ENCODE measurements around the gene CD9.

Gene CD9

DNA sequence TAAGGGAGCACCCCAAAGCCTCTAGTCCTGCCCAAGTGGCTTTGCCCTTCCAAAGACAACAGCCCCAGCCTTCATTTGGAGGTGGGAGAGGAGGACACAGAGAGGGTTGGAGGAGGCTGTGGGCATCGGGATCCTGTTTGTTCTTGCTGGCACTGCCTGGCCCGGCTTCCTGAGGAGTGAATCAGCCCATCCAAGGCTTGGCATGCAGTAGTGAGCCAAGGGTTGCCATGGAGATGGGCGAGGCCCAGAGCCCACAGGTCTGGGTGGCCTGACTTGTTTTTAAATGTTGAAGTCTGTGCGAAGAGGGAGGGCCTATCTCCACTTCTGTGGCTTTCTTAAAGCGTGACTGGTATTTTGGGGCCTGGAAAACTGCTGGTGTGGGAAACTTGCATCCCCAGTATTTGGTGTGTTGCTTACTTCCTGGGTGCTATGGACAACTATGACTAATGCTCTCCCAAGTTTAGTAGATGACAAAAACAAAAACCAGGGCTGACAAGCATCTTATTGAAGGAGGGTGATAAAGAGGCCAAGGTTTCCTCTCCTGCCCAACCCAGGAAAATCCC lies 15.8 kb downstream of the CD9 start:
- Histone ChIP-seq H3K9ac (ENCODE audit: low read depth, low read length) (peak overlapping the region; percentile 74), H3K36me3 (ENCODE audit: insufficient read depth, low read depth, low read length) (peaks cover 28% of the 10 kb centered on the region), H3K4me1 (ENCODE audit: insufficient read depth, low read length) (peaks cover 54% of the 10 kb centered on the region), H3K27ac (ENCODE audit: low read length) (peak overlapping the region; percentile 81), H3K4me3 (ENCODE audit: low read length) (peak overlapping the region; percentile 35; the same call in 1 of the 2 replicates), H3K27me3 (ENCODE audit: insufficient read depth, low read length) (no peaks in the 10 kb centered on the region), H3K9me3 (ENCODE audit: insufficient read depth, low read depth, low read length) (no peaks in the 10 kb centered on the region)

GRCh38 chr12:6216581-6216980 lies 16.4 kb downstream of the CD9 start:
- peaks cover 24% of the 10 kb centered on the region for H3K36me3 ChIP-seq (ENCODE audit: insufficient read depth, low read depth, low read length)
- H3K9me3 ChIP-seq (ENCODE audit: insufficient read depth, low read depth, low read length) = no peaks in the 10 kb centered on the region
- no peaks in the 10 kb centered on the region for H3K27me3 ChIP-seq (ENCODE audit: insufficient read depth, low read length)
- no peak overlapping the region for H3K4me3 ChIP-seq (ENCODE audit: low read length)
- peaks cover 54% of the 10 kb centered on the region for H3K4me1 ChIP-seq (ENCODE audit: insufficient read depth, low read length)
- peak overlapping the region; percentile 74; the same call in 1 of the 2 replicates for H3K9ac ChIP-seq (ENCODE audit: low read depth, low read length)
- peak overlapping the region; percentile 81 for H3K27ac ChIP-seq (ENCODE audit: low read length)

DNA sequence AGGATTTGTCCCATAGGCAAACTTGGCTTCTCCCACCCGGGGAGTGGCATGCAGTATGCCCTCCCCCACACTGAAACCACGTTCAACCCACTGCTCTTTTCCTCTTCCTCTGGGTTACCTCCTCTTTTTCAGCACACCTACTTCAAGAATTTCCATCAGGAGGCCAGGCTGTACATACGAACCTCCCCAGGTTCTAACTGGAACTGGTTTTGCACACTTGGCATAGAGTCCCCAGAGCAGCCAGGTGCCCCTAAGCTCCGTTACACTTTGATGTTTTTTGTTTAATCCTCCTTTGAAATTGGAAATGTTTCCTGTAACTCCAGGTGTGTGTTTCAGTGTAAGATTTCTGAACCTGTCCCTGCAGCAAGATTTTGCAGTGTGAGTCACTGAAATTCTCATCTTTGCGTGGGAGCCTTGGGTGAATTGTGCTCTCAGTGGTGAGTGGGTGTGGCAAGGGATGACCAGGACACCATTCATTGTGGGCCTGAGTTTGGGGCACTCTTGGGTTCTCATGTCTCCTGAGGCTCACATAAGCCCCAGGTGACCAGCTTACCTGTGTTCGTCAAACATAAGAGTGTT lies 18.2 kb downstream of the CD9 start:
- H3K4me3 ChIP-seq (ENCODE audit: low read length) = no peak overlapping the region
- no peak overlapping the region for H3K9ac ChIP-seq (ENCODE audit: low read depth, low read length)
- H3K27me3 ChIP-seq (ENCODE audit: insufficient read depth, low read length) = no peaks in the 10 kb centered on the region
- H3K27ac ChIP-seq (ENCODE audit: low read length) = peak overlapping the region; percentile 30
- H3K9me3 ChIP-seq (ENCODE audit: insufficient read depth, low read depth, low read length) = no peaks in the 10 kb centered on the region
- H3K36me3 ChIP-seq (ENCODE audit: insufficient read depth, low read depth, low read length) = peaks cover 11% of the 10 kb centered on the region; the same call in 1 of the 2 replicates
- H3K4me1 ChIP-seq (ENCODE audit: insufficient read depth, low read length) = peaks cover 40% of the 10 kb centered on the region

DNA sequence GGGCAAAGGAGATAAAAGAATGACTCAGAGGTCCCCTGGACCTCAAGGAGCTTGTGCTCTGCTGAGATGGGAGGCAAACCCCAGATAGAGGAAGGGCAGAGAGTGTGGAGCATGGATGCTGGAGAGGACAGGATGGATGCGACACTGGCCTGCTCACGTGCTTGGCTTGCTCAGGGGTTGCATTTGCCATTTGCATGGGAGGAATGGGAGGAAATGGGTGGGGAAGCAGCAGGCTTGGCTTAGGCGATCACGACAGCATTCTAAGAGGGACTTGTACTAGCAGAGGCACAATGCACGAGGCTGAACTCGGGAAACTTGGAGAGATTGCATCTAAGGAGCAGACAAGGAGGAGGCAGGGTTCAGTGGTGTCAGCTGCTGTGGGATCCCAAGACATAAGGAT lies 19.8 kb downstream of the CD9 start:
- H3K27ac ChIP-seq (ENCODE audit: low read length) = no peak overlapping the region
- H3K9ac ChIP-seq (ENCODE audit: low read depth, low read length) = no peak overlapping the region

DNA sequence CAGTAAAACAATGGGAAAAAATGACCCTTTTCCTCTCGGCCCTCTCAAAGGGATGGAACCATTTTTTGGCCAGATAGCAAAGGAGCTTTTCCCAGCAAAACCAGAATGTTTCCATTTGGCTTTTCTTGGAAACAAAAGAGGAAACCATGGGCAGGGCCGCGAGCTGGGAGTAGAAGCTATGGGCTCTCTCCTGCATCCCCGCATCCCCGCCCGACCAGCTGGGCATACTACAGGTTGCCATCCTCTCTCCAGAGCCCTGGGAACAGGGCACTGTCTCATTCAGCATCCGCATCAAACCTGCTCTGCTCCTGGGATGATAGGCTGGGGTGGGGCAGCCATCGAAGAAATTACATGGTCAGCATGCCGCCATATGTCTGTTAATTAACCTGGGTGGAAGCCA lies 20.9 kb downstream of the CD9 start:
- Histone ChIP-seq H3K4me3 (ENCODE audit: low read length) (no peak overlapping the region), H3K27ac (ENCODE audit: low read length) (no peak overlapping the region), H3K27me3 (ENCODE audit: insufficient read depth, low read length) (no peaks in the 10 kb centered on the region), H3K36me3 (ENCODE audit: insufficient read depth, low read depth, low read length) (peaks cover 29% of the 10 kb centered on the region), H3K9ac (ENCODE audit: low read depth, low read length) (no peak overlapping the region), H3K4me1 (ENCODE audit: insufficient read depth, low read length) (peaks cover 17% of the 10 kb centered on the region), H3K9me3 (ENCODE audit: insufficient read depth, low read depth, low read length) (no peaks in the 10 kb centered on the region)

More for the DNA sequence above, 19.8 kb downstream of the CD9 start:
- no peaks in the 10 kb centered on the region for H3K9me3 ChIP-seq (ENCODE audit: insufficient read depth, low read depth, low read length)
- H3K4me1 ChIP-seq (ENCODE audit: insufficient read depth, low read length) = peaks cover 25% of the 10 kb centered on the region
- no peaks in the 10 kb centered on the region for H3K27me3 ChIP-seq (ENCODE audit: insufficient read depth, low read length)
- H3K4me3 ChIP-seq (ENCODE audit: low read length) = no peak overlapping the region
- peaks cover 17% of the 10 kb centered on the region for H3K36me3 ChIP-seq (ENCODE audit: insufficient read depth, low read depth, low read length)

GRCh38 chr12:6222078-6222654 lies 22.0 kb downstream of the CD9 start:
- peaks cover 8% of the 10 kb centered on the region for H3K4me1 ChIP-seq (ENCODE audit: insufficient read depth, low read length)
- H3K9ac ChIP-seq (ENCODE audit: low read depth, low read length) = 0 out of 2 replicates have a peak overlapping the region, but pooled peaks have one; percentile 32
- peaks cover 38% of the 10 kb centered on the region for H3K36me3 ChIP-seq (ENCODE audit: insufficient read depth, low read depth, low read length)
- no peaks in the 10 kb centered on the region for H3K27me3 ChIP-seq (ENCODE audit: insufficient read depth, low read length)
- H3K4me3 ChIP-seq (ENCODE audit: low read length) = no peak overlapping the region
- no peaks in the 10 kb centered on the region for H3K9me3 ChIP-seq (ENCODE audit: insufficient read depth, low read depth, low read length)
- no peak overlapping the region for H3K27ac ChIP-seq (ENCODE audit: low read length)

GRCh38 chr12:6223545-6223944 lies 23.3 kb downstream of the CD9 start:
- Histone ChIP-seq H3K27ac (ENCODE audit: low read length) (no peak overlapping the region), H3K4me3 (ENCODE audit: low read length) (no peak overlapping the region), H3K9ac (ENCODE audit: low read depth, low read length) (no peak overlapping the region), H3K4me1 (ENCODE audit: insufficient read depth, low read length) (peaks cover 8% of the 10 kb centered on the region), H3K36me3 (ENCODE audit: insufficient read depth, low read depth, low read length) (peaks cover 46% of the 10 kb centered on the region), H3K9me3 (ENCODE audit: insufficient read depth, low read depth, low read length) (no peaks in the 10 kb centered on the region), H3K27me3 (ENCODE audit: insufficient read depth, low read length) (no peaks in the 10 kb centered on the region)

GRCh38 chr12:6224550-6224949 lies 24.4 kb downstream of the CD9 start:
- no peaks in the 10 kb centered on the region for H3K27me3 ChIP-seq (ENCODE audit: insufficient read depth, low read length)
- H3K9me3 ChIP-seq (ENCODE audit: insufficient read depth, low read depth, low read length) = no peaks in the 10 kb centered on the region
- peaks cover 54% of the 10 kb centered on the region for H3K36me3 ChIP-seq (ENCODE audit: insufficient read depth, low read depth, low read length)
- no peak overlapping the region for H3K27ac ChIP-seq (ENCODE audit: low read length)
- H3K9ac ChIP-seq (ENCODE audit: low read depth, low read length) = no peak overlapping the region
- H3K4me1 ChIP-seq (ENCODE audit: insufficient read depth, low read length) = peaks cover 8% of the 10 kb centered on the region
- H3K4me3 ChIP-seq (ENCODE audit: low read length) = no peak overlapping the region

GRCh38 chr12:6225630-6226001 lies 25.4 kb downstream of the CD9 start:
- H3K9me3 ChIP-seq (ENCODE audit: insufficient read depth, low read depth, low read length) = no peaks in the 10 kb centered on the region
- H3K27me3 ChIP-seq (ENCODE audit: insufficient read depth, low read length) = no peaks in the 10 kb centered on the region
- H3K27ac ChIP-seq (ENCODE audit: low read length) = no peak overlapping the region
- no peak overlapping the region for H3K4me3 ChIP-seq (ENCODE audit: low read length)
- no peak overlapping the region for H3K9ac ChIP-seq (ENCODE audit: low read depth, low read length)
- H3K36me3 ChIP-seq (ENCODE audit: insufficient read depth, low read depth, low read length) = peaks cover 54% of the 10 kb centered on the region
- H3K4me1 ChIP-seq (ENCODE audit: insufficient read depth, low read length) = no peaks in the 10 kb centered on the region; the same call in 1 of the 2 replicates

GRCh38 chr12:6226002-6226678 lies 25.9 kb downstream of the CD9 start:
- H3K4me1 ChIP-seq (ENCODE audit: insufficient read depth, low read length) = no peaks in the 10 kb centered on the region
- no peak overlapping the region for H3K27ac ChIP-seq (ENCODE audit: low read length)
- no peaks in the 10 kb centered on the region for H3K27me3 ChIP-seq (ENCODE audit: insufficient read depth, low read length)
- no peaks in the 10 kb centered on the region for H3K9me3 ChIP-seq (ENCODE audit: insufficient read depth, low read depth, low read length)
- H3K36me3 ChIP-seq (ENCODE audit: insufficient read depth, low read depth, low read length) = peaks cover 54% of the 10 kb centered on the region
- H3K4me3 ChIP-seq (ENCODE audit: low read length) = no peak overlapping the region
- H3K9ac ChIP-seq (ENCODE audit: low read depth, low read length) = no peak overlapping the region

DNA sequence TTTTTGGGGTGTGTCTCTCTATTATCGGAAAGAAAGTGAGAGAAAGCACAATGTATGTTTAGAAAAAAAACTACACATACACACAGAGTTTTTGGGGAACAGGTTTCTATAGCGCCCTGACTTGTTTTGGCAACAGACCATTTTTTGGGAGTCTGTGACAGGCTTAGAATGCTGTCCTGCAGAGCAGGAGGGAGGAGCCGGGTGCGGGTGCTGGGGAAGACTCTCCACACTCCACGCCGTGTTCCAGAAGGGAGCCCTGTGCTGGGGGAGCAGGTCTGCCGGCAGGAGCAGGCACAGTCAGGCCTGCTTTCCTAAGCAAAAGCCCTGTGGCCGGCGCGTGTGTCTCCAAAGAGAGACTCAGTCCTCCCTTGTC lies 26.5 kb downstream of the CD9 start:
- Histone ChIP-seq H3K27me3 (ENCODE audit: insufficient read depth, low read length) (no peaks in the 10 kb centered on the region), H3K9ac (ENCODE audit: low read depth, low read length) (no peak overlapping the region), H3K27ac (ENCODE audit: low read length) (no peak overlapping the region), H3K4me1 (ENCODE audit: insufficient read depth, low read length) (no peaks in the 10 kb centered on the region), H3K36me3 (ENCODE audit: insufficient read depth, low read depth, low read length) (peaks cover 54% of the 10 kb centered on the region), H3K4me3 (ENCODE audit: low read length) (no peak overlapping the region), H3K9me3 (ENCODE audit: insufficient read depth, low read depth, low read length) (no peaks in the 10 kb centered on the region)
